Sigmoid colon (tissue), 4 donors: ENCODE measurements around the gene SPINK6.

Experiments used
- CTCF ChIP-seq, 4 experiments: fragments of 450-650 bp in 3 of 4; fragments of 200-600 bp in 1 of 4; IDR thresholded peaks; one replicate each; pipeline ENCODE4 v1.5.1; 2016 to 2019; ENCODE audit warnings: antibody characterized with exemption in 4 of 4, mild to moderate bottlenecking in 3 of 4, moderate library complexity in 2 of 4
- EP300 ChIP-seq, 4 donors: sonication (generic); formaldehyde crosslinking; IDR thresholded peaks; one replicate each; pipeline ENCODE4 v1.6.1; 2017; ENCODE audit warnings: antibody characterized with exemption in 4 of 4
- POLR2A ChIP-seq, 2 donors: fragments of 450-650 bp; IDR thresholded peaks; one replicate each; pipeline ENCODE4 v1.6.1; 2016; ENCODE audit warnings: antibody characterized with exemption in 2 of 2, mild to moderate bottlenecking in 2 of 2, moderate library complexity in 2 of 2
- POLR2AphosphoS5 ChIP-seq, 4 donors: sonication (generic); formaldehyde crosslinking; IDR thresholded peaks; one replicate each; pipeline ENCODE4 v1.6.1; 2017; ENCODE audit warnings: antibody characterized with exemption in 4 of 4

DNA sequence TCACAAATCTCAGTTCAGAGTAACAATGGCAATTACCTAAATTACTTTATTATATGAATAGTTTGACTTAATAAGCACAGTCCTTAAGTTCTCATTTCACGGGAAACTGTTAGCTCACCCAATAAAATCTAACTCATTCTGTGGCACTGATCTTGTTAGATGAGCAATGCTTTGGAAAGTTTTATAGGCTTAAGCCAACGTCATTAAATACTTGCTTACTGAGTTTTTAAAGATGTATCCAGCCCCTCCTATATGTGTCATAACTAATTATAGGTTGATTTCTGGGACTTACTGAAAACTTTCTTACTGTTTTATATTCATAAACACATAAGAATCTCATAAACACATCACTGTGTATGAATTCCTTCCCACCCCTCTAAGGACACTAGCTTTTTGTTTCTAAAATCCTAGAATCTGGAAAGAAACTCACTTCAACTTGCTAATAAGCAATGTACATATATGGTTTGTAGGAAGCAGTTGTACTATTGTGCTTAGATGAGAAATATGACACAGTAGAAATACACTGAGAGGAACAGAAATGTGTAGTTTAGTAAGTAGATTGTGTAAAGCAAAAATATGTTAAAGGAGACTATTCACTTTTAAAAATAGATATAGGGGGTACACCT lies 21.4 kb downstream of the SPINK6 start:
- TF ChIP-seq EP300 (IDR thresholded peaks at IDR 0.05) (peak; percentile 41 to 80 (median 52)), POLR2AphosphoS5 (IDR thresholded peaks at IDR 0.05) (peak in 2 of 4 donors; percentile 44 to 65), CTCF (IDR thresholded peaks at IDR 0.05) (no peak), POLR2A (IDR thresholded peaks at IDR 0.05) (no peak)
